ENCODE results near the gene NKTR. TPM values are rescaled to one million over a fixed set of nuclear protein-coding genes. Genes with fewer than 3 reads are reported as not detected.
"Not testable (repeated sequence)": the region's sequence is repeated elsewhere in the genome, so short reads cannot be mapped to it uniquely, and the experiment has no call there.

Gene NKTR
- total RNA-seq, 1 donor from 2014 or later = 246 TPM

DNA sequence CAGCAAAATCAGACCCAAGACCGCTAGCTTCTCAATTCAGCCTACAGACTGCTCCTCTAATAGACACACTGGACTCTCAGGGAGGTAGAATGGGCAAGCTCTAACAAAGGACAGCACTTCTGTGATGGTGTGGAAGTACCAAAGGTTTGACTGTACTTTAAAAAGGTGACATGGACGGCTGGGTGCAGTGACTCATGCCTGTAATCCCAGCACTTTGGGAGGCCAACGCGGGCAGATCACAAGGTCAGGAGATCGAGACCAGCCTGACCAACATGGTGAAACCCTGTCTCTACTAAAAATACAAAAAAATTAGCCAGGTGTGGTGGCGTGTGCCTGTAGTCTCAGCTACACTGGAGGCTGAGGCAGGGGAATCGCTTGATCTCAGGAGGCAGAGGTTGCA lies 3.4 kb upstream of the NKTR start:
- DNase-seq = not testable (repeated sequence)

- no peak for DNase-seq
These were observed 631 bp downstream of the NKTR start for GRCh38 chr3:42600958-42601675.

- DNase-seq = no peak
These were observed 1.6 kb downstream of the NKTR start for GRCh38 chr3:42601896-42602581.

- DNase-seq = no peak
These were observed 2.5 kb downstream of the NKTR start for GRCh38 chr3:42602961-42603360.

DNA sequence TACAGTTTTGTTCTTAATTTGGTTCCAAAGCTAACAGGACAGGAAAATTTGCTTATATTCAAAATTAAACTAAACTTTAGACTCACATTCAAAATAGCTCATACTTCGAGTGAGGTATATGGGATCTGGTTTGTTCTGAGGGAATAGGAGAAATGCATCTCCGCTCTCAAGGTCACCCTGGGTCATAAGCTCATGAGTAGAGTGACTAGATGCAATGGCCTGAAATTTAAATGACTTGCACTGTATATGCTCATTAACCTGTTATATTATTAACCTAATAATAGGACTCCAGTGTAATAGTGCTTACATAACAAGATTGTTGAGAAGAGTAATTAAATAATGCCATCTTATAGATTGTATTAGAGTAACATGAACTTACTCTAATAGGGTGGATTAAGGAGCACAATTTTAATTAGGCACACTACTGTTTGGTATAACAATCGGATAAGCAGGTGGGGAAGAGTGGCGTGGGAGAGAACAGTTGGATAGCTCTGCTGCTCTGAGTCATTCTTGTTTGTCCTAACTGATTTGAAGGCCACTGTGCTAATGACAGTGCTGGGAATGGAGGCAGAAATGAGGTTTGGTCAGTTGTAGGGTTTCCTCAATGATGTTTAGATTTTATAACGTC lies 5.2 kb downstream of the NKTR start:
- no peak for DNase-seq

DNA sequence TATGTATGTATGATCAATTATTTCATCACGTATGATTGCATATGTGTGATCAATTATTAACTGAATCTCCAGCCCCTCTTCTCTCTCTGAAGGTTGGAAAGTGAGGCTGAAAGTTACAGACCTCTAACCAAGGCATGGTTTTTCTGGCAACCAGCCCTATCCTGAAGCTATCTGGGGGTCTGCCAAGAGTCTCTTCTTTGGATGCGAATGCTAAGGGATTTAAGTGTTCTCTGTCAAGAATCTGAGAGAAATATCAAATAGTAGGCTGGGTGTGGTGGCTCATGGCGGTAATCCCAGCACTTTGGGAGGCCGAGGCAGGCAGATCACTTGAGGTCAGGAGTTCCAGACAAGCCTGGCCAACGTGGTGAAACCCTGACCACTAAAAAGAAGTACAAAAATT lies 8.1 kb downstream of the NKTR start:
- no peak for DNase-seq

- no peak for DNase-seq
These were observed 10.5 kb downstream of the NKTR start for GRCh38 chr3:42610976-42611375.

- no peak for DNase-seq
These were observed 11.7 kb downstream of the NKTR start for GRCh38 chr3:42612217-42612616.

DNA sequence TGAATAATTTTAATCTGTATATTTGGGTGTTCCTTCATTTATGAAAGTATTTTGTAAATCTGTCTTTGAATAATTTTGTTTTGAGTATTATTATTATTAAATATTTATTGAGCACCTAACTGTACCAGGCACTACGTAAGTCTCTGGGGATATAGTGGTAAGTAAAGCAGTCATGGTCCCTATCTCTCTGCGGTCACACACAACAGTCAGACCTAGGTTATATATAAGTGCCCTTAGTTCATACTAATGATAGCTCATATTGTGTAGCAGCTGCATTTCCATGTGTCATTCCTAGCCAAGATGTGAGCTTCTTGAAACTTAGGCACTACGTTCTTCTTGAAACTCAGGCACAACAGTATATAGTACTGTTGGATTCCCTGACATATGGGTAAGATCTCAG lies 12.4 kb downstream of the NKTR start:
- DNase-seq = no peak

GRCh38 chr3:42613462-42613861 lies 13.0 kb downstream of the NKTR start:
- no peak for DNase-seq

GRCh38 chr3:42631620-42632019 lies 31.1 kb downstream of the NKTR start:
- DNase-seq = no peak

DNA sequence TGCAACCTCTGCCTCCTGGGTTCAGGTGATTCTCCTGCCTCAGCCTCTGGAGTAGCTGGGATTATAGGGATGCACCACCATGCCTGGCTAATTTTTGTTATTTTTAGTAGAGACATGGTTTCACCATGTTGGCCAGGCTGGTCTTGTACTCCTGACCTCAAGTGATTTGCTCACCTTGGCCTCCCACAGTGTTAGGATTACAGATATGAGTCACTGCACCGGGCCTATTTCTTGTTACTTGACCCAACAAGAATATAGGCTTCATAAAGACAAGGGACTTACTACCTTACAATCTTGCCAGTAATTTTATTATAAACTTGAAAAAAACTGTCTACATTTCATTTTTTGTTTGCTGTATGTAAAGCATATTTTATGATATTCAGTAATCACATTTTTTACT lies 31.7 kb downstream of the NKTR start:
- DNase-seq = no peak

DNA sequence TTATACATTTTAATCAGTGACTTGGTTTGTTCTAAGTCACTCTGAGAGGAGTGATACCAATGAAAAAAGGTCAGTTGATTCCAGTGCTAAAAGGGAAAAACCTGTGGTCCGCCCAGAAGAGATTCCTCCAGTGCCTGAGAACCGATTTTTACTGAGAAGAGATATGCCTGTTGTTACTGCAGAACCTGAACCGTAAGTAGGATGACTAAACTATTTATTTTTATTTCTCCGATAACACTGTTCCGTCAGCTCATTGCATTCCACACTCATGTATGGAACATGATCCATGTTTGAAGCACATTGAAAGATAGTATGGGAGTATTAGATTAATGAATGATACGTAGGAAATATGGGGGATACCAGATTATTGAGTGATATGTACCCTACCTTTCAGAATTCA lies 33.1 kb downstream of the NKTR start:
- no peak for DNase-seq

DNA sequence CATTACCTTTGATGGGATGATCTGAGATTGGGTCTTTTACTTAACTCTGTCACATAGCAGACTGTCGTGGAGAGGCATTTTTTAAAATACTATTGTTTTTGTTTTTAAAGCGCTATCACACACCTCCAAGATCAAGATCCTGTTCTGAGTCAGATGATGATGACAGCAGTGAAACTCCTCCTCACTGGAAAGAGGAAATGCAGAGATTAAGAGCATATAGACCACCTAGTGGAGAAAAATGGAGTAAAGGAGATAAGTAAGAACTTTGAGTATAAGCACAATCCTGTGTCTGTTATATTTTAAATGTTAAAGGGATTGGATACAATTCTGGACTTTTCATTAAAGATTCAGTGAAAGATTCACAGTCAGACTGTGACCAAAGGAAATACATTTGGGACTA lies 34.6 kb downstream of the NKTR start:
- no peak for DNase-seq

GRCh38 chr3:42637001-42637400 lies 36.5 kb downstream of the NKTR start:
- DNase-seq = no peak

- no peak for DNase-seq
These were observed 37.9 kb downstream of the NKTR start for GRCh38 chr3:42638339-42638842.

GRCh38 chr3:42639192-42639591 lies 38.7 kb downstream of the NKTR start:
- no peak for DNase-seq

- DNase-seq = no peak
These were observed 39.6 kb downstream of the NKTR start for GRCh38 chr3:42640129-42640528.

DNA sequence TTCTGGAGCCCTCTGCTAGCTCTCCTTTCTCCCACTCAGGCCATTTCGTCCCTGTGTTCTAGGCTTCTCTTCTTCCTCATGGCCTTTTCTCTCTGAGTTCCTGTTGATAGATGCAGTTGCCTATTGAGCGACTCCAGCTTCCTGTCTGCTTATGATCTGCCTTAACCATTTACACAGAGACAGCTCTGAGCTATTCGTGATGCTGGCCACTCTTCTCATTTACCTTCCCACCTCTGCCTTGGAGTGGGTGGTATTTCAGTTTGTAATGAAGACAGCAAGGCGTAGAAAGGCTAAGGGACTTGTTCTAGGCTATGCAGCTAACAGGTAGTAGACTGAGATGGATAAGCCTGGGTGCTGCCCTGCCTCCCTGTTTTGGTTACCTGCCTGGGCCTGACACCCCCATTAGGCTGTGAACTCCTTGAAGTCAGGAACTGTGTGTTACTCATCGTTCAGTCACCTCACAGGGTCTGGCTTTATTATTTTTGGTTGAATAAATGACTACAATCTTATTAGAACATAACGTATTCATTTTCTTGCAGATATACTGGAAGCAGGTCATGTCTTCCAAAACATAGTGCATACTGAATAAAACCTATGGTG lies 40.4 kb downstream of the NKTR start:
- no peak for DNase-seq

DNA sequence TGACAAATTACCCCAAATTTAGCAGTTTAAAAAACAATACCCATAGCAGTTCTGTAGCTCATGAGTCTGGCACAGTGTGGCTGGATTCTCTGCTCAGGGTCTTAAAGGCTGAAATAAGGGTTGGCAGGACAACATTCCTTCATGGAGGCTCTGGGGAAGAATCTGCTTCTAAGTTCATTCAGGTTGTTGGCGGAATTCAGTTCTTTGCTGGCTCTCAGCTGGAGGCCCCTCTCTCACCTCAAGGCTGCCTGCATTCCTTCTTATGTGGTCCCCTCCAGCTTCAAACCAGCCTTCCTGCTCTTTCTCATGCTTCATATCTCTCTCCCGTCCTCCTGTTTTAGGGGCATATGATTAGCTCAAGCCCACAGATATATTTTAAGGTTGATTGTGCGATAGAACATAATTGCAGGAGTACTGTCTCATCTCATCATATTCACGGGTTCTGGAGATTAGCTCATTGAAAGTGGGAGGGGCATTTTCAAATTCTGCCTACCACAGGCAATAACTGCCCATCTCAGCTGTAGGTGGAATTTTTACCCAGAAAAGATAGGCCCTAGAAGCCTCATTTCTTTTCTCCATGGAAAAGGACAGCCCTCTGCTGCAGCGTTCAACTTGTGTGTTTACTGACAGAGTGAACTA lies 47.5 kb downstream of the NKTR start:
- DNase-seq = no peak

DNA sequence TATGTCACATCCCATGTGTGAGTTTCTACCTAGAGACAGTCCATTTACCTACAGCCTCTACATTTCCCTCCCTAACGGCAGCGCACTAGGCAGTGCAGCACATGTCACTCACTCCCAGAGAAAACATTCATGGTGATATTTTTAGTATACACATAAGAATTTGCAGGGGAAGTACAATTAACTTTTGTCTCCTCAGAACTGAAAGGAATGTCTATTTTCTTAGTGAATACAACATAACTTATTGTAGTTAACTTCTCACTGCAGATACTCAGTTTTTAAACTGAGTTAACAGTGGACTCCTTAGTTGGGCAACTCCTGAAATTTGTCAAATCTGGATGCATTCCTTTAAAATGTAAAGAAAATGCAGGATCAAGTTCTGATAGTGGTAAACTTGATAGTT lies 48.5 kb downstream of the NKTR start:
- DNase-seq = no peak

DNA sequence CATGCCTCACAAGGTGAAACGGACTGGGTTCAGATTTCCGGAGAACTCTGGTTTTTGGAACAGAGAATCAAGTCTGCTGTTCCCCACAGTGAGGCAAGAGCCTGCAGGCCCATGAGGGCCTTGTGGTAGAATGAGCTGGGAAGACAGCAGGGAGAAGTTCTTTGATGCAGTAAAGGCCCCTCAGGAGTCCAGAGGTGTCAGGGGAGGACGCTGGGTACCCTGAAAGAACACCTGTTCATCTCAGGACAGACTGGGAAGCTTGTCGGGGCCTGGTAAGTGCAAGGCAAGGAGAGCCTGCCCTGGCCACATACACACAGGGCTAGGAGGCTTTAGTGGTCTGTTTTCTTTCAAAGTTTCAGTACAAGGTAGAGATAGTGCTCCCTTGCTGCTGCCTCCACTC lies 49.3 kb downstream of the NKTR start:
- DNase-seq = no peak
